ENCODE data around the gene CCDC148. TPM values are rescaled to one million over a fixed set of nuclear protein-coding genes. Genes with fewer than 3 reads are reported as not detected.

Gene CCDC148
- total and polyA plus RNA-seq, 5 donors from 2014 or later: not detected

- H3K4me1 Mint-ChIP-seq: peaks cover 18 to 29% (median 23%) of the 10 kb centered on the region in 4 donors
- Histone ChIP-seq H3K4me1 (ENCODE audit: control insufficient read depth, insufficient read depth, low read length, poor library complexity, severe bottlenecking) (peaks cover 2% of the 10 kb centered on the region), H3K9me3 (ENCODE audit: control insufficient read depth in 2 of 2, low read length in 2 of 2) (no peaks in the 10 kb centered on the region), H3K27ac (ENCODE audit: insufficient read depth, low read length, poor library complexity, severe bottlenecking) (no peak overlapping the region), H3K36me3 (ENCODE audit: control insufficient read depth, insufficient read depth, low read length) (no peaks in the 10 kb centered on the region), H3K27me3 (ENCODE audit: control insufficient read depth, insufficient read depth, low read length) (no peaks in the 10 kb centered on the region), H3K4me3 (ENCODE audit: low read depth, low read length) (no peak overlapping the region)
- H3K36me3 Mint-ChIP-seq: peaks cover 6% of the 10 kb centered on the region
- H3K4me3 Mint-ChIP-seq: no peak overlapping the region
- H3K9me3 Mint-ChIP-seq: peaks cover 0 to 2% (median 0%) of the 10 kb centered on the region in 7 donors
- ATAC-seq (ENCODE audit: low read depth in 2 of 2) (no peak), DNase-seq (no peak)
- no peak overlapping the region for H3K27ac Mint-ChIP-seq
- no peaks in the 10 kb centered on the region for H3K27me3 Mint-ChIP-seq
Observed at GRCh38 chr2:158489366-158490112, 33.0 kb upstream of the CCDC148 start.

GRCh38 chr2:158488442-158489216 is 32.1 kb upstream of the CCDC148 start:
- Histone ChIP-seq H3K9me3 (ENCODE audit: control insufficient read depth in 2 of 2, low read length in 2 of 2) (no peaks in the 10 kb centered on the region), H3K27ac (ENCODE audit: insufficient read depth, low read length, poor library complexity, severe bottlenecking) (no peak overlapping the region), H3K4me1 (ENCODE audit: control insufficient read depth, insufficient read depth, low read length, poor library complexity, severe bottlenecking) (peaks cover 2% of the 10 kb centered on the region), H3K27me3 (ENCODE audit: control insufficient read depth, insufficient read depth, low read length) (no peaks in the 10 kb centered on the region), H3K4me3 (ENCODE audit: low read depth, low read length) (no peak overlapping the region), H3K36me3 (ENCODE audit: control insufficient read depth, insufficient read depth, low read length) (no peaks in the 10 kb centered on the region)
- no peak for ATAC-seq (ENCODE audit: low read depth in 2 of 2)
- DNase-seq: no peak
- no peak overlapping the region for H3K27ac Mint-ChIP-seq
- no peaks in the 10 kb centered on the region for H3K27me3 Mint-ChIP-seq
- peaks cover 15 to 29% (median 25%) of the 10 kb centered on the region in 4 donors for H3K4me1 Mint-ChIP-seq
- H3K4me3 Mint-ChIP-seq: no peak overlapping the region
- peaks cover 9% of the 10 kb centered on the region for H3K36me3 Mint-ChIP-seq
- H3K9me3 Mint-ChIP-seq: peaks cover 0 to 2% (median 0%) of the 10 kb centered on the region in 7 donors

- Histone ChIP-seq H3K36me3 (ENCODE audit: control insufficient read depth, insufficient read depth, low read length) (no peaks in the 10 kb centered on the region), H3K4me1 (ENCODE audit: control insufficient read depth, insufficient read depth, low read length, poor library complexity, severe bottlenecking) (peaks cover 2% of the 10 kb centered on the region), H3K27ac (ENCODE audit: insufficient read depth, low read length, poor library complexity, severe bottlenecking) (no peak overlapping the region), H3K4me3 (ENCODE audit: low read depth, low read length) (no peak overlapping the region), H3K9me3 (ENCODE audit: control insufficient read depth in 2 of 2, low read length in 2 of 2) (no peaks in the 10 kb centered on the region), H3K27me3 (ENCODE audit: control insufficient read depth, insufficient read depth, low read length) (no peaks in the 10 kb centered on the region)
- H3K4me1 Mint-ChIP-seq: peaks cover 13 to 33% (median 28%) of the 10 kb centered on the region in 4 donors
- ATAC-seq (ENCODE audit: low read depth in 2 of 2): no peak
- H3K4me3 Mint-ChIP-seq: no peak overlapping the region
- H3K27me3 Mint-ChIP-seq: no peaks in the 10 kb centered on the region
- no peak overlapping the region for H3K27ac Mint-ChIP-seq
- DNase-seq: no peak
- H3K9me3 Mint-ChIP-seq: peaks cover 0 to 5% (median 0%) of the 10 kb centered on the region in 7 donors
- peaks cover 6% of the 10 kb centered on the region for H3K36me3 Mint-ChIP-seq
Observed at GRCh38 chr2:158487419-158487818, 30.9 kb upstream of the CCDC148 start.

DNA sequence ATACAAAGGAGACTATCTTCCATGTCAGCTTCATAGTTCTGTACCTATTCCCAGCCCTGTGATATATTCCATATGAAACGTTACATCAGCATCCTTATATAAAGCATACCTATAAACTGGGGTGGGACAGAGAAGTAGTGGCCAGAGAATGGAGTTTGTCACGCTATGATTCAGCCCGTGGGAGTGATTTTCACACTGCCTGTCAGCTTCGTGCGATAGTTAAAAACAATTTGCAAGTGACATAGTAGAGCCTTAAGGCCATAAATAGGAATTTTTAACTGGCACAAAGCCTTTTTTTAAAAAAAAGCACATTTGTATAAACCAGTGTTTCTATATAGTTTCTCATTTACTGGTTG is 30.4 kb upstream of the CCDC148 start:
- H3K4me3 ChIP-seq (ENCODE audit: low read depth, low read length): no peak overlapping the region
- Mint-ChIP-seq H3K9me3 (peaks cover 0 to 5% (median 0%) of the 10 kb centered on the region in 7 donors), H3K36me3 (peaks cover 6% of the 10 kb centered on the region), H3K4me3 (no peak overlapping the region), H3K27me3 (no peaks in the 10 kb centered on the region), H3K4me1 (peaks cover 12 to 32% (median 28%) of the 10 kb centered on the region in 4 donors), H3K27ac (no peak overlapping the region)
- DNase-seq: no peak
- no peak for ATAC-seq (ENCODE audit: low read depth in 2 of 2)
- H3K9me3 ChIP-seq (ENCODE audit: control insufficient read depth in 2 of 2, low read length in 2 of 2): no peaks in the 10 kb centered on the region
- H3K4me1 ChIP-seq (ENCODE audit: control insufficient read depth, insufficient read depth, low read length, poor library complexity, severe bottlenecking): peaks cover 2% of the 10 kb centered on the region
- no peaks in the 10 kb centered on the region for H3K27me3 ChIP-seq (ENCODE audit: control insufficient read depth, insufficient read depth, low read length)
- H3K36me3 ChIP-seq (ENCODE audit: control insufficient read depth, insufficient read depth, low read length): no peaks in the 10 kb centered on the region
- H3K27ac ChIP-seq (ENCODE audit: insufficient read depth, low read length, poor library complexity, severe bottlenecking): no peak overlapping the region

DNA sequence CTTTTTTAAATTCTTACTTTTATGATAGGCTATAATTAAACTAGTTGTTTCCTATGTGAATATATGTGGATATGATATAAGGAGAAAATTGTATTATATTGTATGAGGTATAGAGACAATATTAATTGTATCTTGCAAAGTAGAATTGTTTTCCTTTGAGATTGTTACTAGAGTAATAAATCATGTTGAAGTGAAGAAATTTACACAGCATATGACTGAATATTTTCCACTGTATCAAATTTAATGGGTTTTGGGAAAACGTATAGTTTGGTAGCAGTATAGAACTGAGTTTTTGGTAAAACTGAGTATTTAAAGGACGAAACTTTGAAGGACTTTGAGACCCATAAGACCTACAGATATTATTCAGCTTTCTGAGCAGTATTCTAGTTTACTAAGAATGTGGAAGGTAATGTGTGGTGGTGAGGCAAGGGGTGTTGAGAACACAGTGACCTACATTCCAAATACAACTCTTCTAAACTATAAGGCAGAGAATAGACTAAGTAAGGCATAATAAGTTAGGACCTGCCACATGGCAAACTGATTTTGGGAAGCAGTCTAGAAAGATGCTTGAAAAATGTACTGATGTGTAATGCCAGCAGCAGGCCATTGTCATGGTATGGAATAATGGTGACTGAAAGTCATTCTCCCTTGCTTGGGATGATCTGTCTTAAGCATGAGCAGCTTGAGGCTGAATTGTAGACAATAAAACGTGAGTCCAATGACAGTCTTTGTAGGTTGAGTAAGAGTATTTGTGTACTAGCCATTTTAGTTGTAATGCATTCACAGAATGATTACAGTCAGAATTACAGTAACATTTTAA is 29.8 kb upstream of the CCDC148 start:
- Histone ChIP-seq H3K27me3 (ENCODE audit: control insufficient read depth, insufficient read depth, low read length) (no peaks in the 10 kb centered on the region), H3K9me3 (ENCODE audit: control insufficient read depth in 2 of 2, low read length in 2 of 2) (no peaks in the 10 kb centered on the region), H3K36me3 (ENCODE audit: control insufficient read depth, insufficient read depth, low read length) (no peaks in the 10 kb centered on the region), H3K4me1 (ENCODE audit: control insufficient read depth, insufficient read depth, low read length, poor library complexity, severe bottlenecking) (peaks cover 2% of the 10 kb centered on the region), H3K4me3 (ENCODE audit: low read depth, low read length) (no peak overlapping the region), H3K27ac (ENCODE audit: insufficient read depth, low read length, poor library complexity, severe bottlenecking) (no peak overlapping the region)
- Mint-ChIP-seq H3K4me1 (peaks cover 12 to 32% (median 28%) of the 10 kb centered on the region in 4 donors), H3K9me3 (peaks cover 0 to 5% (median 0%) of the 10 kb centered on the region in 7 donors), H3K4me3 (no peak overlapping the region), H3K36me3 (peaks cover 6% of the 10 kb centered on the region), H3K27ac (no peak overlapping the region), H3K27me3 (no peaks in the 10 kb centered on the region)
- no peak for DNase-seq
- no peak for ATAC-seq (ENCODE audit: low read depth in 2 of 2)

DNA sequence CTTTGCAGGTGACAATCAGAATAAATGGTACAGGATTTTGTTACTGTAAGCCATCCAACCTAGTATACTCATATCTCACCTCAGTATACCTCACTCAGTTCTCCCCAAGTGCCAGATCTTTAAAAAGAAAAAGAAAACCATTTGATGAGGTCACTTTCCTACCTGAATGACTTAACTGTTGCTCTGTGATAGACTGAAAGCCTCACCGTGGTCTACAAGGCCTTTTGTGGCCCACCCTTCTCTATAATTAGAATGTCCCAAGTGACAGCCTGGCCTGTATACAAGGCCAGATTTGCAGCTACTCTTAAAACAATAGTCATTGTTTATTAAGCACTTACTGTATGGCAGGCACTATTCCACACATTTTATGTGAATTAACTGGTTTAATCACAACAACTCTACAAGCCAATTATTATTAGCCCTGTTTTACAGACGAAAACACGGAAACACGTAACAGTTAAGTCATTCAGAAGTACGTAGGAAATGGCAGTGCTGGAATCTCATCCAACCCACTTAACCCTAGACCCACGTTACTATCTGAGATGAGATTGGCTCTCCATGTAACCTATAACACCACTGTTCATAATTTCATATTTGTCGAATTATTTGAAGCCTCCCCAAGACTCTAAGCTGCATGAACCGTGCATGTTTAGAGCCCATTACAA is 28.5 kb upstream of the CCDC148 start:
- H3K27ac ChIP-seq (ENCODE audit: insufficient read depth, low read length, poor library complexity, severe bottlenecking): no peak overlapping the region
- no peaks in the 10 kb centered on the region for H3K36me3 ChIP-seq (ENCODE audit: control insufficient read depth, insufficient read depth, low read length)
- no peaks in the 10 kb centered on the region for H3K27me3 ChIP-seq (ENCODE audit: control insufficient read depth, insufficient read depth, low read length)
- DNase-seq: no peak
- H3K27ac Mint-ChIP-seq: no peak overlapping the region
- no peak overlapping the region for H3K4me3 ChIP-seq (ENCODE audit: low read depth, low read length)
- H3K36me3 Mint-ChIP-seq: peaks cover 6% of the 10 kb centered on the region
- peaks cover 0 to 5% (median 0%) of the 10 kb centered on the region in 7 donors for H3K9me3 Mint-ChIP-seq
- H3K4me3 Mint-ChIP-seq: no peak overlapping the region
- H3K27me3 Mint-ChIP-seq: no peaks in the 10 kb centered on the region
- H3K4me1 ChIP-seq (ENCODE audit: control insufficient read depth, insufficient read depth, low read length, poor library complexity, severe bottlenecking): peaks cover 2% of the 10 kb centered on the region
- no peaks in the 10 kb centered on the region for H3K9me3 ChIP-seq (ENCODE audit: control insufficient read depth in 2 of 2, low read length in 2 of 2)
- ATAC-seq (ENCODE audit: low read depth in 2 of 2): no peak
- peaks cover 12 to 32% (median 28%) of the 10 kb centered on the region in 4 donors for H3K4me1 Mint-ChIP-seq

GRCh38 chr2:158482594-158482993 is 26.0 kb upstream of the CCDC148 start:
- peaks cover 10% of the 10 kb centered on the region for H3K4me1 ChIP-seq (ENCODE audit: control insufficient read depth, insufficient read depth, low read length, poor library complexity, severe bottlenecking)
- no peak overlapping the region for H3K4me3 ChIP-seq (ENCODE audit: low read depth, low read length)
- Mint-ChIP-seq H3K27me3 (no peaks in the 10 kb centered on the region), H3K4me1 (peaks cover 15 to 36% (median 31%) of the 10 kb centered on the region in 4 donors), H3K9me3 (peaks cover 0 to 5% (median 0%) of the 10 kb centered on the region in 7 donors), H3K27ac (no peak overlapping the region), H3K36me3 (peaks cover 6% of the 10 kb centered on the region), H3K4me3 (no peak overlapping the region)
- DNase-seq (no peak), ATAC-seq (ENCODE audit: low read depth in 2 of 2) (no peak)
- H3K9me3 ChIP-seq (ENCODE audit: control insufficient read depth in 2 of 2, low read length in 2 of 2): no peaks in the 10 kb centered on the region
- no peaks in the 10 kb centered on the region for H3K36me3 ChIP-seq (ENCODE audit: control insufficient read depth, insufficient read depth, low read length)
- H3K27ac ChIP-seq (ENCODE audit: insufficient read depth, low read length, poor library complexity, severe bottlenecking): no peak overlapping the region
- no peaks in the 10 kb centered on the region for H3K27me3 ChIP-seq (ENCODE audit: control insufficient read depth, insufficient read depth, low read length)

Measured in CD4-positive, CD25-positive, alpha-beta regulatory T cell (primary cell).